ENCODE data around the gene KRAS. TPM values are rescaled to one million over a fixed set of nuclear protein-coding genes. Genes with fewer than 3 reads are reported as not detected.

Gene KRAS
- total and polyA plus RNA-seq, 2 of the 13 experiments (the other 11 are each of a cell fraction or from before 2014, with no cell fraction given), result 6.5 to 9.8 TPM

- Histone ChIP-seq H3K4me2 (ENCODE audit: low read depth, low read length) (no peak overlapping the region), H3K79me2 (ENCODE audit: insufficient read depth, low read length) (no peaks in the 10 kb centered on the region), H3K36me3 (replicated peaks in 1 of 2; ENCODE audit: control insufficient read depth in 1 of 2, insufficient read depth in 2 of 2, low read length in 2 of 2) (no peaks in the 10 kb centered on the region), H3K9ac (ENCODE audit: insufficient read depth, low read depth, low read length) (no peak overlapping the region), H3K27me3 (ENCODE audit: control insufficient read depth in 1 of 2, insufficient read depth in 2 of 2, low read length in 2 of 2) (no peaks in the 10 kb centered on the region), H3K4me3 (replicated peaks in 1 of 3; ENCODE audit: insufficient read depth in 1 of 3, low read depth in 2 of 3, low read length in 3 of 3) (no peak overlapping the region), H3K4me1 (ENCODE audit: insufficient read depth, low read length) (peaks cover 9% of the 10 kb centered on the region), H2AFZ (ENCODE audit: low read length) (no peak overlapping the region), H3K9me3 (ENCODE audit: low read length) (no peaks in the 10 kb centered on the region), H4K20me1 (ENCODE audit: insufficient read depth, low read length) (no peaks in the 10 kb centered on the region), H3K27ac (ENCODE audit: extremely low read length, insufficient read depth, low read length) (no peak overlapping the region)
- POLR2A ChIA-PET, result interaction anchor here (1.5 kb wide), 1 partner anchor 11 kb away, joined by 5 read pairs; the partner anchor contains the start of genes DNAI7 and ETFRF1
- TF ChIP-seq ZNF3 (CRISPR knock-in tag; IDR thresholded peaks at IDR 0.05), result no peak
- no peak for TF ChIP-seq ZZZ3 (CRISPR knock-in tag; IDR thresholded peaks at IDR 0.05; ENCODE audit: borderline replicate concordance)
- TF ChIP-seq CREB1 (IDR thresholded peaks at IDR 0.05), result no peak
- no peak for TF ChIP-seq CREB1 (CRISPR knock-in tag; IDR thresholded peaks at IDR 0.05)
- no peak for TF ChIP-seq RFX5 (IDR thresholded peaks at IDR 0.05; ENCODE audit: low read depth, low read length)
- TF ChIP-seq, protein P1, sequence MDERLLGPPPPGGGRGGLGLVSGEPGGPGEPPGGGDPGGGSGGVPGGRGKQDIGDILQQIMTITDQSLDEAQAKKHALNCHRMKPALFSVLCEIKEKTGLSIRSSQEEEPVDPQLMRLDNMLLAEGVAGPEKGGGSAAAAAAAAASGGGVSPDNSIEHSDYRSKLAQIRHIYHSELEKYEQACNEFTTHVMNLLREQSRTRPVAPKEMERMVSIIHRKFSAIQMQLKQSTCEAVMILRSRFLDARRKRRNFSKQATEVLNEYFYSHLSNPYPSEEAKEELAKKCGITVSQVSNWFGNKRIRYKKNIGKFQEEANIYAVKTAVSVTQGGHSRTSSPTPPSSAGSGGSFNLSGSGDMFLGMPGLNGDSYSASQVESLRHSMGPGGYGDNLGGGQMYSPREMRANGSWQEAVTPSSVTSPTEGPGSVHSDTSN (CRISPR knock-in tag; IDR thresholded peaks at IDR 0.05), result no peak
- no peak for TF ChIP-seq ZNF615 (CRISPR knock-in tag; IDR thresholded peaks at IDR 0.05; ENCODE audit: borderline replicate concordance)
- no peak for TF ChIP-seq ZNF775 (CRISPR knock-in tag; IDR thresholded peaks at IDR 0.05; ENCODE audit: borderline replicate concordance)
- no peak for TF ChIP-seq MAF1 (CRISPR knock-in tag; IDR thresholded peaks at IDR 0.05; ENCODE audit: borderline replicate concordance)
- FAIRE-seq (no peak), ATAC-seq (no peak), DNase-seq (ENCODE audit: low spot score) (no peak)
- no TSS peak for BruUV-seq (replicated peaks)
- intact Hi-C loops (cut with micrococcal nuclease; ENCODE audit: unreplicated experiment), result no loop called here
- 24% methylated on average over 2 of the region's 2 CpGs for WGBS (ENCODE audit: low lambda C conversion rate)
- CTCF ChIA-PET (ENCODE audit: low intra/inter-chr PET ratio, low total read pairs), result no interaction called here
- in situ Hi-C loops (cut with HindIII; ENCODE audit: extremely low pct_ligation_motif_present, low pct_unique_long_range_greater_than_20kb), result no loop called here
Observed at GRCh38 chr12:25184132-25184531, 66.6 kb downstream of the KRAS start.

DNA sequence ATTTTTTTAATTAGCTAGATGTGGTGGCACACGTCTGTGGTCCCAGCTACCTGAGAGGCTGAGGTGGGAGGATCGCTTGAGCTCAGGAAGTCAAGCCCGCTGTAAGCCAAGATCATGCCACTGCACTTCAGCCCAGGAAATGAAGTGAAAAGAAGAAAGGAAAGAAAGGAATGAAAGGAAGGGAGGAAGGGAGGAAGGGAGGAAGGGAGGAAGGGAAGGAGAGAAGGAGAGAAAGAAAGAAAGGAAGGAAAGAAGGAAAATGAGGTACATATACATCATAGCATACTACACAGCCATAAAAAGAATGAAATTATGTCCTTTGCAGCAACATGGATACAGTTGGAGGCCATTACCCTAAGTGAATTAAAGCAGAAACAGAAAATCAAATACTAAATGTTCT lies 68.0 kb downstream of the KRAS start:
- BruUV-seq (replicated peaks), result no TSS peak
- no peaks in the 10 kb centered on the region for H3K27me3 ChIP-seq (ENCODE audit: control insufficient read depth in 1 of 2, insufficient read depth in 2 of 2, low read length in 2 of 2)
- in situ Hi-C loops (cut with HindIII; ENCODE audit: extremely low pct_ligation_motif_present, low pct_unique_long_range_greater_than_20kb) (no loop called here), intact Hi-C loops (cut with micrococcal nuclease; ENCODE audit: unreplicated experiment) (no loop called here)
- H3K4me1 ChIP-seq (ENCODE audit: insufficient read depth, low read length), result peaks cover 9% of the 10 kb centered on the region
- no peaks in the 10 kb centered on the region for H3K36me3 ChIP-seq (replicated peaks in 1 of 2; ENCODE audit: control insufficient read depth in 1 of 2, insufficient read depth in 2 of 2, low read length in 2 of 2)
- ChIA-PET CTCF (ENCODE audit: low intra/inter-chr PET ratio, low total read pairs) (no interaction called here), POLR2A (no interaction called here)
- DNase-seq (ENCODE audit: low spot score), result no peak
- no peak overlapping the region for H2AFZ ChIP-seq (ENCODE audit: low read length)
- H3K4me3 ChIP-seq (replicated peaks in 1 of 3; ENCODE audit: insufficient read depth in 1 of 3, low read depth in 2 of 3, low read length in 3 of 3), result no peak overlapping the region
- H3K9me3 ChIP-seq (ENCODE audit: low read length), result no peaks in the 10 kb centered on the region
- H3K4me2 ChIP-seq (ENCODE audit: low read depth, low read length), result no peak overlapping the region
- FAIRE-seq, result no peak
- H3K27ac ChIP-seq (ENCODE audit: extremely low read length, insufficient read depth, low read length), result no peak overlapping the region
- no peaks in the 10 kb centered on the region for H4K20me1 ChIP-seq (ENCODE audit: insufficient read depth, low read length)
- ATAC-seq, result no peak
- no peaks in the 10 kb centered on the region for H3K79me2 ChIP-seq (ENCODE audit: insufficient read depth, low read length)
- H3K9ac ChIP-seq (ENCODE audit: insufficient read depth, low read depth, low read length), result no peak overlapping the region
- 64% methylated on average over 3 of the region's 3 CpGs for WGBS (ENCODE audit: low lambda C conversion rate)
- TF ChIP-seq SMAD1 (CRISPR knock-in tag; IDR thresholded peaks at IDR 0.05; ENCODE audit: borderline replicate concordance, low read depth) (no peak), GPBP1L1 (CRISPR knock-in tag; IDR thresholded peaks at IDR 0.05) (no peak), MAZ (IDR thresholded peaks at IDR 0.05; ENCODE audit: borderline replicate concordance, low read depth, low read length) (no peak), MAZ (CRISPR knock-in tag; IDR thresholded peaks at IDR 0.05; ENCODE audit: low read depth) (no peak), PATZ1 (CRISPR knock-in tag; IDR thresholded peaks at IDR 0.05) (no peak)
